Measurements from ENCODE around the gene ALPL. TPM values are rescaled to one million over a fixed set of nuclear protein-coding genes. Genes with fewer than 3 reads are reported as not detected.
"Not testable (repeated sequence)": the region's sequence is repeated elsewhere in the genome, so short reads cannot be mapped to it uniquely, and the experiment has no call there.

ALPL gene
- total RNA-seq, 1 donor from 2014 or later: 20.3 TPM

DNA sequence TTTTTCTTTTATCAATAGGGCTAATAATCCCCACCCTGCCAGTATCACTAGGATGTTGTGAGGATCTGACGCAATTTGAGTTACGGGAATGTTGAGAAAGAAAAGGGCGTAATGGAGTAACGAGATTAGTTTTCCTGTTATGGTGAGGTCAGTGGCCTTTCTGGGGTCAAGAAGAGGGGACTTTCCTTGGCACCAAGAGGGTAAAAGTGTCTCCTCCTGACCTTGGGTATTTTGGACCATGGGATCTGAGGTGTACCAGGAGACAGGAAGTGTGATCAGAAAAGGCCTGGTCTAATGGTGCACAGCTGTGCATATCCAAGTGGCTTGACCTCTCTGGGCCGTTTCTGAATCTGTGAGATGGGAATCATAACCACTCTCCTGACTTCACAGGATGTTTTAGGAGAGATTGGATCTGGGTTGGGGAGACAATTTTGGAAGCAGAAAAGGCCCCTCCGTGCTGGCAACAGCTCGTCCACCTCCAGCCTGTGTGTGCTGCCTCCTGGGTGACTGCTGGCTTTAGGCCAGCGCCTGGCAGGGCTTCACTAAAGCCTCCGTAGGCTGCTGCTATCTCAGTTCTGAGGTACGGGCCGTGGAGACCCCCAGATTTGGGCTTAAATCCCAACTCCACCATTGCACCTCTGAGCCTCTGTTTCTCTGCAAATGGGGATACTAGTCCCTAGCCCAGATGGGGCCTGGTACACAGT, 37.1 kb downstream of the ALPL start:
- intact Hi-C loops (cut with DNase I): no loop called here
- DNase-seq (ENCODE audit: low spot score): no peak

DNA sequence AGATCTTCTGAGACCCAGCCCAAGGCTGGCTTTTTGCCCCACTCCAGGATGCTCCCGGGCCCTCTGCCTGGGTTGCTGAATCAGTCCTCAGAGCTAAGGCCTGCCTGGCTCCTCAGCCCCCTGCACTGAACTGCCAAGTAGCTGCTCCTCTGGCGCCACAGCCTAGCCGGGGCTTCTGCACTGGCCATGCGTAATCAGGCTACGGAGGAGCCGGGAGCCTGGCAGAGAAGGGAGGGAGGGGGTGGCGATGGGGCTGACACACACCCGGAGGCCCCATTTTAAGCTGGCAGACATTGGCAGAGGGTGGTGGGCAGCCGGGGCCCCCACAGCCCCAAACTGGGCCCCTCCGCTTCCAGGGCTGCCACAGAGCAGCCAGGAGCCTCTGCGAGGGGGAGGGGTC, 38.7 kb downstream of the ALPL start:
- no peak for DNase-seq (ENCODE audit: low spot score)

GRCh38 chr1:21550097-21550496, 40.9 kb downstream of the ALPL start:
- DNase-seq (ENCODE audit: low spot score): no peak
- intact Hi-C loops (cut with DNase I): no loop called here

More for the DNA sequence above, 38.7 kb downstream of the ALPL start:
- intact Hi-C loops (cut with DNase I): no loop called here

- DNase-seq (ENCODE audit: low spot score): no peak
- intact Hi-C loops (cut with DNase I): no loop called here
These were observed 41.7 kb downstream of the ALPL start for GRCh38 chr1:21550866-21551475.

- intact Hi-C loops (cut with DNase I): no loop called here
- no peak for DNase-seq (ENCODE audit: low spot score)
These were observed 43.5 kb downstream of the ALPL start for GRCh38 chr1:21552715-21553114.

GRCh38 chr1:21553116-21553926, 44.1 kb downstream of the ALPL start:
- intact Hi-C loops (cut with DNase I): no loop called here
- no peak for DNase-seq (ENCODE audit: low spot score)

- DNase-seq (ENCODE audit: low spot score): no peak
- intact Hi-C loops (cut with DNase I): no loop called here
These were observed 50.8 kb downstream of the ALPL start for GRCh38 chr1:21559788-21560567.

DNA sequence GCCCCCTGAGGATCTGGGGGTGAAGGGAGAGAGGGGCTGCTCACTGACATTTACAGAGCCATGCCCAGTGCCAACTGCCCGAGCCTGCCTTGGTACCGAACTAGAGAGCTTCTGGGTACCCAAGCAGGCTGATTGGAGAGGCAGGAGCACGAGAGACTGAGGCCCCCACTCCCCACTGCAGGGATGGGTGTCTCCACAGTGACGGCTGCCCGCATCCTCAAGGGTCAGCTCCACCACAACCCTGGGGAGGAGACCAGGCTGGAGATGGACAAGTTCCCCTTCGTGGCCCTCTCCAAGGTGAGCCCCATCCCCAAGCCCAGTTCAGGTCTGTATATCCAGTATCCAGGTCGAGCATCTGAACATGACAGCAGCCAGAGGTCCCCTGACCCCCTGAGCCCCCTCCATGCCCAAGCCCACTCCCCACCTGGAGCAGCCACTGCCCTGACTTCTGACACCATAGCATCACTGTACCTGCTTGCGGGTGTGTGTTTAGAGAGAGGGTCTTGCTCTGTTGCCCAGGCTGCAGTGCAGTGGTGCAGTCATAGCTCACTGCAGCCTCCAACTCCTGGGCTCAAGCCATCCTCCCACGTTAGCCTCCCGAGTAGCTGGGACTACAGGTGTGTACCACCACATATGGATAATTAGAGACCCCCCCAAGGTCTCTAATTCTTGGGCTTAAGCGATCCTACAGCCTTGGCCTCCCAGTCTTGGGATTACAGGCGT, 51.9 kb downstream of the ALPL start:
- intact Hi-C loops (cut with DNase I): no loop called here

GRCh38 chr1:21562896-21563295, 53.7 kb downstream of the ALPL start:
- intact Hi-C loops (cut with DNase I): no loop called here
- no peak for DNase-seq (ENCODE audit: low spot score)

More for the DNA sequence above, 51.9 kb downstream of the ALPL start:
- DNase-seq (ENCODE audit: low spot score): no peak

- no peak for DNase-seq (ENCODE audit: low spot score)
- intact Hi-C loops (cut with DNase I): no loop called here
These were observed 54.7 kb downstream of the ALPL start for GRCh38 chr1:21563971-21564370.

DNA sequence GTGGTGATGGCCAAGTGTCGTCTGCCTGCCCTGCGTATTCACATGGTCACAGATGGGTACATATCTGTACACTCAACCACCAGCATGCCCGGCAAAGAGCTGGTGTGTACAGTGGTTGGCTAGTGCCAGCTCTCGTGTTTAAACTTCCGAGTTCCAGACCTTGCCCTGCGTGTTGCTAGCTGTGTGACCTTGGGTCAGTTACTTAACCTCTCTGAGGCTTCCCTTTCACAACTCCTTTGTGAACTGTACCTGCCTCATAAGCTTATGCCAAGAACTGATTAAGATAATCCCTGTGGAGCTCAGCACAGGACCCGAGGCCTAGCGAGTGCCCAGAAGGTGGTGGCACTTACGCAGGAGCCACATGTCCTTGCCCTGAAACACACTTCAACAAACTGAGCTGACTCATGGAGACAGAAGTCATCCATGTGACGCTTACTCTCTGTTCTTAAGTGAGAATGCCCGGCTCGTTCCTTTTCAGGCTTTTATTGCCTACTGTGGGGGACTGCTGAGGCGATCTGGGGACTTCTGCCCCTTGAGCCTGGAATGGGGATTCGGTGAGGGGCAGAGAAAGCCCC, 55.4 kb downstream of the ALPL start:
- intact Hi-C loops (cut with DNase I): no loop called here
- no peak for DNase-seq (ENCODE audit: low spot score)

DNA sequence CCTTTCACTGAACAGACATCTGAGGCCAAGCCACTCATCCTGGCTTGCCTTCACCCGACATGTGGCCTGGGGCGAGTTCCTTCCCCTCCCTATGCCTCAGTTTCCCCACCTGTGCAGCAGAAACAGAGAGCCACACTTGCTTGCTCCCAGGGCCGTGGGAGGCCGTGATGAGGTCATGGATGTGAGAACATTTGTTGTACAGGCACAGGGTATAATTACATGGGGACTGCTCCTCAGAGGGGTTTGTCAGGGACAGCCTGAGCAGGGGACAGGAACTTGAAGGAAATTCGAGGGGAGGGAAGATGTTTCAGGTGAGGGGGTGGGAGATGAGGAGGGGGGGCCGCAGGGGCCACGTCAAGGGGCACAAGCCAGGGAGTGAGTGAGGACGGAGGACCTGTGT, 56.1 kb downstream of the ALPL start:
- intact Hi-C loops (cut with DNase I): no loop called here
- no peak for DNase-seq (ENCODE audit: low spot score)

DNA sequence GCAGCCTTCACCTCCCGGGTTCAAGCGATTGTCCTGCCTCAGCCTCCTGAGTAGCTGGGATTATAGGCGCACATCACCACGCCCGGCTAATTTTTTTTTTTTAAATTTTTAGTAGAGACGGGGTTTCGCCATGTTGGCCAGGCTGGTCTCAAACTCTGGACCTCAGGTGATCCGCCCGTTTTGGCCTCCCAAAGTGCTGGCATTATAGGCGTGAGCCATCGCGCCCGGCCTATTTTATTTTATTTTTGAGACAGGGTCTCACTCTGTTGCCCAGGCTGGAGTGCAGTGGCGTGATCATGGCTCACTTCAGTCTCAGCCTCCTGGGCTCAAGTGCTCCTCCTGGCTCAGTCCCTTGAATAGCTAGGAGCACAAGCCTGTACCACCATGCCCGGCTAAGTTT, 57.1 kb downstream of the ALPL start:
- DNase-seq (ENCODE audit: low spot score); intact Hi-C loops (cut with DNase I): not testable (repeated sequence)

DNA sequence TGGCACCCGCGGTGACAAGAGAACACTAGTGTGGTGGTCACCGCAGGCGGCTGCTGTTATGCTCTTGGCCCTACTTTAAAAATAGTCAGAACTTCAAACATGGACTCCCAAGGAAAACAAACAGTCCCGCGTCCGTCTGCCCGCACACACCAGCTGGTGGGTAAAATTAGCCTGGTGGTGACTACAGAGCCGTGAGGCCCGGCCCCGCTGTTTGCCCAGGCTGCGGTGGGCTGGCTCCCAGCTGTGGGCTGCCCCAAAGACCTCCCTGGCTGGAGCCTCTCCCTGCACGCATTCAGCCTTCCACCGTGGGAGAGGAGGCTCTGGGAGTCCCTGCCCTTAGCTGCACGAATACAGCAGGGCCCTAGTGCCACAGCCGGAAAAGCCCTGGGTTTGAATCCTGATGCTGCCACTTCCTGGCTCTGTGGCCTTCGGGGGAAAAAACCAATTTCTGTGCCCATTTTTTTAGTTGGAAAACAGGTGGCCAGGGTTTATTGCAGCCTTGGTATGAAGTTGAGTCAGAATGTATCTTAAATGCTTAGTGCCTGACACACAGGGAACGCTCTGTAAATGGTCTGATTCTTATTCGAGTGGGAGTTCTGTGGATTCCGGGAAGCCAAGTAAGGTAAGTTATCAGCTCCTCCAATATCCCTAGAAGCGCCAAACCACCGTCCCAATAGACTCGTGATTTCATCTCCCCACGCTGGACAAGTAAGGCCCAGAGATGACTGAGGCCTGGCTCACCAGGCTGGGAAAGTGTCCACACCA, 58.2 kb downstream of the ALPL start:
- intact Hi-C loops (cut with DNase I): no loop called here
- DNase-seq (ENCODE audit: low spot score): no peak

GRCh38 chr1:21568006-21568746, 59.0 kb downstream of the ALPL start:
- intact Hi-C loops (cut with DNase I): no loop called here
- no peak for DNase-seq (ENCODE audit: low spot score)

DNA sequence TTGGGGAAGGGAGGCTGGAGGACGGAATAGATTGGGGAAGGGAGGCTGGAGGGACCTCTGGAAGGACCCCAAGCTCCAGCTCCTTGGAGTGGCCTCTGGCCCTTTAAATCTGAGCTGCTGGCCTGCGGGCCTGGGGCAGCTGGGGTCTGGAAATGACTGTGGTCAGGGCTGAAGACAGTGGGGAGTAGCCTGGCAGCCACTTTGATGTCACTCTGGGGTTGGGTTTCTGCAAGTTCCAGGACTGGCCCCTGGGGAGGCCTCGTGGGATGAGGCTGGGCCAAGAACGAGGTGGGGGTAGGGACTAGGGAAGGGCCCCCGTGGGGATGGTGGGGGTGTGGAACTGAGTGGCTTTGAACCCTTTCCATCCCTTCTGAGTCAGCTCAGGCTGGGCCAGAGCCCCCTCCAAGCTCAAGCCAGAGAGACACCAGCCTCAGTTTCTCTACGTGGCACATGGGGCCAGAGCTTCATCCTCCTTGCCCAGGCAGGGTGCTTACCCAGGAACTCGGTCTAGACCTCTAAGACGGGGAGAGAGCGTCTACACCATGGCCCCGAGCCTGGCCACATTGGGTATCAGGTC, 59.7 kb downstream of the ALPL start:
- DNase-seq (ENCODE audit: low spot score): no peak
- intact Hi-C loops (cut with DNase I): no loop called here
